Measurements from ENCODE around the gene TCF7L1. TPM values are rescaled to one million over a fixed set of nuclear protein-coding genes. Genes with fewer than 3 reads are reported as not detected.

TCF7L1 gene
- total RNA-seq, 1 experiment from 2014 or later = 2.8 TPM

DNA sequence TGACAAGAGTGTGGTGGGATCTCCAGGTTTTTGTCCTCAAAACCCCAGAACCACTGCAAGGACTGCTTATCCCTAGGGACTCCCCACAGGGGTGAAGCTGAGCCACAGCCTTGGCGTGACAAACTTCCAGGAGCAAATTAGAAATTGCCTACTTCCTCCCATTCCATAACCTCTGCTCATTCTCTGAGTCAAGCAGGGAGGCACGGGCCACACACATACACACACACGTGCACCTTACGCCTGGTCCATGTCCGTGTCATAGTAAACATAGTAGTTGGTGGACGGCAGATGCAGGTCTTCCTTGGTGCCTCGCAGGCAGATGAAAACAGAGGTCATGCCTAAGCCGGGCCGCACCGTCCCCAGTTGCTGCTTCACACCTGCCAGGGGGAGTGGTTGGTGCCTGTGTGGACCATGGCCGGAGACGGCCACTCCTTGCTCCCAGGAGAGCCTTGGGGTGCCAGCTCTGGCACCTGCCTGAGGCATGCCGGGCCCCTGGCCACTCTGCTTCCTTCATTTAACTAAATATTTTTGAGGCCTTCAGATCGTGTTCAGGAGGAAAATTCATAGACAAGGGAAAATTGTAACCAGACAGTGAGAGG, 211.3 kb downstream of the TCF7L1 start:
- no peaks in the 10 kb centered on the region for H3K79me2 ChIP-seq (ENCODE audit: low read depth)
- 0 out of 2 replicates have a peak, but pooled peaks cover 4% of the 10 kb centered on the region for H4K20me1 ChIP-seq (ENCODE audit: insufficient read depth)
- H3K27ac ChIP-seq = no peak overlapping the region
- H3F3A ChIP-seq (ENCODE audit: insufficient read depth, low read depth) = peaks cover 10% of the 10 kb centered on the region; the same call in 1 of the 2 replicates
- no peaks in the 10 kb centered on the region for H3K9me2 ChIP-seq (ENCODE audit: insufficient read depth)
- H3K4me3 ChIP-seq = no peak overlapping the region
- no peaks in the 10 kb centered on the region for H3K4me1 ChIP-seq (replicated peaks; ENCODE audit: insufficient read depth)
- no TSS peak for BruUV-seq (replicated peaks)
- intact Hi-C loops (cut with micrococcal nuclease; ENCODE audit: unreplicated experiment) = no loop called here
- DNase-seq = no peak
- H3K36me3 ChIP-seq (ENCODE audit: low read depth) = peaks cover 4% of the 10 kb centered on the region; the same call in 1 of the 2 replicates
- ChIA-PET POLR2A (ENCODE audit: unreplicated experiment) (no interaction called here), CTCF (no interaction called here)
- no peaks in the 10 kb centered on the region for H3K27me3 ChIP-seq (ENCODE audit: insufficient read depth, low read depth)
- H3K4me2 ChIP-seq = no peak overlapping the region
- no peaks in the 10 kb centered on the region for H3K9me3 ChIP-seq (ENCODE audit: insufficient read depth, low read depth)
- H2AFZ ChIP-seq = no peak overlapping the region
- TF ChIP-seq EZH2 (IDR thresholded peaks at IDR 0.05; ENCODE audit: low read depth) = no peak
- TF ChIP-seq, protein P1, sequence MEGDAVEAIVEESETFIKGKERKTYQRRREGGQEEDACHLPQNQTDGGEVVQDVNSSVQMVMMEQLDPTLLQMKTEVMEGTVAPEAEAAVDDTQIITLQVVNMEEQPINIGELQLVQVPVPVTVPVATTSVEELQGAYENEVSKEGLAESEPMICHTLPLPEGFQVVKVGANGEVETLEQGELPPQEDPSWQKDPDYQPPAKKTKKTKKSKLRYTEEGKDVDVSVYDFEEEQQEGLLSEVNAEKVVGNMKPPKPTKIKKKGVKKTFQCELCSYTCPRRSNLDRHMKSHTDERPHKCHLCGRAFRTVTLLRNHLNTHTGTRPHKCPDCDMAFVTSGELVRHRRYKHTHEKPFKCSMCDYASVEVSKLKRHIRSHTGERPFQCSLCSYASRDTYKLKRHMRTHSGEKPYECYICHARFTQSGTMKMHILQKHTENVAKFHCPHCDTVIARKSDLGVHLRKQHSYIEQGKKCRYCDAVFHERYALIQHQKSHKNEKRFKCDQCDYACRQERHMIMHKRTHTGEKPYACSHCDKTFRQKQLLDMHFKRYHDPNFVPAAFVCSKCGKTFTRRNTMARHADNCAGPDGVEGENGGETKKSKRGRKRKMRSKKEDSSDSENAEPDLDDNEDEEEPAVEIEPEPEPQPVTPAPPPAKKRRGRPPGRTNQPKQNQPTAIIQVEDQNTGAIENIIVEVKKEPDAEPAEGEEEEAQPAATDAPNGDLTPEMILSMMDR (conservative IDR thresholded peaks at IDR 0.05) = no peak

DNA sequence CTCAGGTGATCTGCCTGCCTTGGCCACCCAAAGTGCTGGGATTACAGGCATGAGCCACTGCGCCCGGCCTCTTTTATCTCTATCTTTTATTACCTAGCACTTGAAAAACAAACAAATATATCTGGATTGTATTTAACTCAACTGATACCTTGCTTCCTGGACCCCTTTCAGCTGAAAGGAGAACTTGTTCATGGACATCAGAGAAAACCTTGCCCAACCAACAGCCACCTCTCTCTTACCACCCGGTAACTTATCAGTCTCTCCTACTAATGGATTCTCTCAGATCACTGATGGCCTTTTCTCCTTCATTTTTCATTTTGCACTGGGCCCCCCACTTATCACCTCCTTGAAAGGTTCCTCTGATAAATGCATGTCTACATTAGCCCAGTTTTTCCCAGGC, 214.4 kb downstream of the TCF7L1 start:
- Histone ChIP-seq H3K4me3 (no peak overlapping the region), H3K27ac (no peak overlapping the region), H3K79me2 (ENCODE audit: low read depth) (peaks cover 15% of the 10 kb centered on the region), H3K36me3 (ENCODE audit: low read depth) (peaks cover 12% of the 10 kb centered on the region), H4K20me1 (ENCODE audit: insufficient read depth) (0 out of 2 replicates have a peak, but pooled peaks cover 7% of the 10 kb centered on the region), H3K4me2 (no peak overlapping the region), H3K4me1 (replicated peaks; ENCODE audit: insufficient read depth) (peaks cover 3% of the 10 kb centered on the region; the same call in 1 of the 2 replicates), H3F3A (ENCODE audit: insufficient read depth, low read depth) (peaks cover 4% of the 10 kb centered on the region; the same call in 1 of the 2 replicates), H3K27me3 (ENCODE audit: insufficient read depth, low read depth) (no peaks in the 10 kb centered on the region), H3K9me3 (ENCODE audit: insufficient read depth, low read depth) (no peaks in the 10 kb centered on the region), H2AFZ (no peak overlapping the region), H3K9me2 (ENCODE audit: insufficient read depth) (no peaks in the 10 kb centered on the region)
- DNase-seq = no peak
- intact Hi-C loops (cut with micrococcal nuclease; ENCODE audit: unreplicated experiment) = no loop called here
- POLR2A ChIA-PET (ENCODE audit: unreplicated experiment) = no interaction called here
- CTCF ChIA-PET = no interaction called here
- TF ChIP-seq, protein P1 (conservative IDR thresholded peaks at IDR 0.05) = no peak
- TF ChIP-seq EZH2 (IDR thresholded peaks at IDR 0.05; ENCODE audit: low read depth) = no peak
- no TSS peak for BruUV-seq (replicated peaks)

DNA sequence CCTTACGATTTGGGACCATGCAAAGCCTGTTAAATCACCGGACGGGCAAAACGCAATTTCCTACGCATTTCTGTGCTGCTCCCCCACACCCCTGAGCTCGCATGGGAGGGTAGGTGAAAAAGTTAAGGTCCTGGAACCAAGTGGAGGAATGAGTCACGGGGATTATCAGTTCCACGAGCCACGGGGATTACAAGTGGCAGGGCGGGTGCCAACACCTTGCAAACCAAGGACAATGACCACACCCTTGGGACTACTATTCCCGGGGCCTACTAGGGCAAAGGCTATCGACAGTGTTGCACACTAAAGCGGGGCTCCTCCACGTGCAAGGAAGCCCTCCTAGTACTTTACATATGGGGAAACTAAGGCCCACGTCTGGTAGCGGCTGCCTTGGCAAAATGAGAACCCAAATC, 220.7 kb downstream of the TCF7L1 start:
- POLR2A ChIA-PET (ENCODE audit: unreplicated experiment) = interaction anchor here (0.5 to 0.7 kb wide), 5 partner anchors 11 to 452 kb away, joined by 3 to 21 read pairs (median 3); partner anchors contain the start of gene C2orf68
- Histone ChIP-seq H3K4me3 (peak overlapping the region; percentile 87), H3K9me3 (ENCODE audit: insufficient read depth, low read depth) (no peaks in the 10 kb centered on the region; the same call in 1 of the 2 replicates), H3F3A (ENCODE audit: insufficient read depth, low read depth) (no peaks in the 10 kb centered on the region), H3K4me1 (replicated peaks; ENCODE audit: insufficient read depth) (peaks cover 16% of the 10 kb centered on the region), H3K9me2 (ENCODE audit: insufficient read depth) (no peaks in the 10 kb centered on the region), H2AFZ (peak overlapping the region; percentile 78), H3K36me3 (ENCODE audit: low read depth) (peaks cover 12% of the 10 kb centered on the region), H3K27me3 (ENCODE audit: insufficient read depth, low read depth) (no peaks in the 10 kb centered on the region), H3K4me2 (peak overlapping the region; percentile 93), H4K20me1 (ENCODE audit: insufficient read depth) (0 out of 2 replicates have a peak, but pooled peaks cover 6% of the 10 kb centered on the region), H3K79me2 (ENCODE audit: low read depth) (peaks cover 44% of the 10 kb centered on the region), H3K27ac (peak overlapping the region; percentile 62)
- TSS peak; percentile 71 for BruUV-seq (replicated peaks)
- DNase-seq = peak; percentile 34 to 59
- CTCF ChIA-PET = interaction anchor here (0.8 kb wide), 1 partner anchor 195 kb away, joined by 3 read pairs; no protein-coding TSS in a partner anchor
- intact Hi-C loops (cut with micrococcal nuclease; ENCODE audit: unreplicated experiment) = loop anchor here (2.0 to 5.0 kb wide), 3 partner anchors 25 to 447 kb away; partner anchors contain the start of genes CAPG and TMSB10
- TF ChIP-seq, protein P1 (conservative IDR thresholded peaks at IDR 0.05) = no peak
- TF ChIP-seq EZH2 (IDR thresholded peaks at IDR 0.05; ENCODE audit: low read depth) = no peak
